GM12878 (cell line): ENCODE measurements around the gene CACNA2D2.

Experiments used
- ASH2L ChIP-seq: fragments of 300-600, 200-600 bp; sonication (generic); IDR thresholded peaks from 2 replicates; pipeline ENCODE4 v1.6.1; 2017; ENCODE audit warnings: low read depth, mild to moderate bottlenecking, borderline replicate concordance
- BRCA1 ChIP-seq: IDR thresholded peaks from 2 replicates; pipeline ENCODE4 v1.6.1; 2011; ENCODE audit warnings: low read depth, low read length, improper control_type of control experiment
- CHD1 ChIP-seq: IDR thresholded peaks from 2 replicates; pipeline ENCODE4 v1.6.1; 2012; ENCODE audit warnings: low read depth, low read length, improper control_type of control experiment
- CTCF ChIP-seq, 3 experiments: IDR thresholded peaks in 2 of 3; conservative IDR thresholded peaks in 1 of 3; 2 replicates each; pipeline ENCODE4 v1.5.1; 2011; ENCODE audit warnings: low read depth in 3 of 3, low read length in 3 of 3, mild to moderate bottlenecking in 3 of 3, control low read depth in 2 of 3, moderate library complexity in 2 of 3, inconsistent platforms in 1 of 3, mixed read lengths in 1 of 3; ENCODE audit not compliant: control insufficient read depth in 2 of 3, insufficient read depth in 1 of 3; ENCODE audit errors: extremely low read depth in 1 of 3
- ELK1 ChIP-seq: IDR thresholded peaks from 2 replicates; pipeline ENCODE4 v1.6.1; 2012; ENCODE audit warnings: low read depth, low read length, improper control_type of control experiment
- MAX ChIP-seq: IDR thresholded peaks from 2 replicates; pipeline ENCODE4 v1.6.1; 2012; ENCODE audit warnings: low read depth, low read length, improper control_type of control experiment
- MEF2A ChIP-seq: IDR thresholded peaks from 2 replicates; pipeline ENCODE4 v1.6.1; 2011; ENCODE audit warnings: low read depth, mild to moderate bottlenecking, low read length, moderate library complexity; ENCODE audit not compliant: insufficient read depth
- MTA3 ChIP-seq: IDR thresholded peaks from 2 replicates; pipeline ENCODE4 v1.6.1; 2012; ENCODE audit warnings: low read length, inconsistent platforms, borderline replicate concordance
- MXI1 ChIP-seq: fragments of 150-350 bp; IDR thresholded peaks from 2 replicates; pipeline ENCODE4 v1.6.1; 2011; ENCODE audit warnings: low read depth, mild to moderate bottlenecking, inconsistent platforms, low read length, improper control_type of control experiment
- NR2C2 ChIP-seq: IDR thresholded peaks from 2 replicates; pipeline ENCODE4 v1.6.1; 2011; ENCODE audit warnings: borderline replicate concordance, low read depth; ENCODE audit not compliant: control insufficient read depth, insufficient read length
- POLR2A ChIP-seq: IDR thresholded peaks from 2 replicates; pipeline ENCODE4 v1.6.1; 2011; ENCODE audit warnings: low read depth, mild to moderate bottlenecking, low read length
- USF1 ChIP-seq: IDR thresholded peaks from 2 replicates; pipeline ENCODE4 v1.6.1; 2011; ENCODE audit warnings: borderline replicate concordance, low read depth, mild to moderate bottlenecking, moderate library complexity, mixed read lengths, low read length; ENCODE audit not compliant: insufficient read depth; ENCODE audit errors: extremely low read length
- TF ChIP-seq, protein P1 (sequence below): fragments of 450-650 bp; IDR thresholded peaks from 2 replicates; pipeline ENCODE4 v1.6.1; 2017; ENCODE audit warnings: mild to moderate bottlenecking, moderate library complexity

GRCh38 chr3:50375258-50375931 lies 128.0 kb downstream of the CACNA2D2 start:
- TF ChIP-seq CHD1 (no peak), POLR2A (no peak), CTCF (IDR thresholded peaks at IDR 0.05 in 2 of 3, conservative IDR thresholded peaks at IDR 0.05 in 1 of 3; ENCODE audit: control insufficient read depth in 2 of 3, extremely low read depth in 1 of 3, insufficient read depth in 1 of 3, low read depth in 3 of 3, low read length in 3 of 3) (peak in 2 of 3 experiments; percentile 7 to 16; a peak in 1 of 6 replicates), ELK1 (no peak), ASH2L (no peak), MEF2A (no peak), MXI1 (no peak), BRCA1 (no peak), NR2C2 (no peak), MTA3 (no peak), USF1 (no peak), MAX (no peak)
- TF ChIP-seq, protein P1, sequence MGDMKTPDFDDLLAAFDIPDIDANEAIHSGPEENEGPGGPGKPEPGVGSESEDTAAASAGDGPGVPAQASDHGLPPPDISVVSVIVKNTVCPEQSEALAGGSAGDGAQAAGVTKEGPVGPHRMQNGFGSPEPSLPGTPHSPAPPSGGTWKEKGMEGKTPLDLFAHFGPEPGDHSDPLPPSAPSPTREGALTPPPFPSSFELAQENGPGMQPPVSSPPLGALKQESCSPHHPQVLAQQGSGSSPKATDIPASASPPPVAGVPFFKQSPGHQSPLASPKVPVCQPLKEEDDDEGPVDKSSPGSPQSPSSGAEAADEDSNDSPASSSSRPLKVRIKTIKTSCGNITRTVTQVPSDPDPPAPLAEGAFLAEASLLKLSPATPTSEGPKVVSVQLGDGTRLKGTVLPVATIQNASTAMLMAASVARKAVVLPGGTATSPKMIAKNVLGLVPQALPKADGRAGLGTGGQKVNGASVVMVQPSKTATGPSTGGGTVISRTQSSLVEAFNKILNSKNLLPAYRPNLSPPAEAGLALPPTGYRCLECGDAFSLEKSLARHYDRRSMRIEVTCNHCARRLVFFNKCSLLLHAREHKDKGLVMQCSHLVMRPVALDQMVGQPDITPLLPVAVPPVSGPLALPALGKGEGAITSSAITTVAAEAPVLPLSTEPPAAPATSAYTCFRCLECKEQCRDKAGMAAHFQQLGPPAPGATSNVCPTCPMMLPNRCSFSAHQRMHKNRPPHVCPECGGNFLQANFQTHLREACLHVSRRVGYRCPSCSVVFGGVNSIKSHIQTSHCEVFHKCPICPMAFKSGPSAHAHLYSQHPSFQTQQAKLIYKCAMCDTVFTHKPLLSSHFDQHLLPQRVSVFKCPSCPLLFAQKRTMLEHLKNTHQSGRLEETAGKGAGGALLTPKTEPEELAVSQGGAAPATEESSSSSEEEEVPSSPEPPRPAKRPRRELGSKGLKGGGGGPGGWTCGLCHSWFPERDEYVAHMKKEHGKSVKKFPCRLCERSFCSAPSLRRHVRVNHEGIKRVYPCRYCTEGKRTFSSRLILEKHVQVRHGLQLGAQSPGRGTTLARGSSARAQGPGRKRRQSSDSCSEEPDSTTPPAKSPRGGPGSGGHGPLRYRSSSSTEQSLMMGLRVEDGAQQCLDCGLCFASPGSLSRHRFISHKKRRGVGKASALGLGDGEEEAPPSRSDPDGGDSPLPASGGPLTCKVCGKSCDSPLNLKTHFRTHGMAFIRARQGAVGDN, result no peak
